ENCODE data around the gene RBM3. TPM values are rescaled to one million over a fixed set of nuclear protein-coding genes. Genes with fewer than 3 reads are reported as not detected.

RBM3 gene
- total and polyA plus RNA-seq, 2 of the 8 experiments (the other 6 are each of a cell fraction or from before 2014, with no cell fraction given) = 99.6 to 164 TPM

DNA sequence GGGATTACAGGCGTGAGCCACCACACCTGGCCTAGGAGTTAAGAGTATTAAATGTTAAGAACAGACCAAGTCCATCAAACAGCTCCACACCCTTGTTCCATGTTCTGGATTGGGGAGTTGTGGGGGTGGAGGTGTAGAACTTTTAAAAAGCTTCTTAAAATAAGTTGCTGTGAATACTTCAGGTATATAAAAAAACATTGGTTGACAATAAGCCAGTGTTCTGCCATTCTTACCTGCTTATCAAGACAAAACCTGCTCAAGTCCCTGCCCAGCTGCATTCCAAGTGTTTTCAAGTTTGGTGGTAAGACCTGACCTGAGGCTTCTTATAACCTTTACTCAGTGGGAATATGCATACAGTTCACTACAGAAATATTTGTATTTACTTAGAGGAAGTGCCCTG lies 6.4 kb downstream of the RBM3 start:
- H2BK5ac ChIP-seq (ENCODE audit: low read depth, low read length) = no peak overlapping the region
- CTCF ChIA-PET (ENCODE audit: partially characterized antibody) = no interaction called here
- no peak overlapping the region for H3K23ac ChIP-seq (ENCODE audit: insufficient read length)
- 100% methylated on average over 1 of the region's 1 CpG; no CpG with 5 or more reads in 1 of the 2 experiments for WGBS, 2 experiments (ENCODE audit: extremely low coverage in 1 of 2, insufficient coverage in 1 of 2, insufficient read length in 1 of 2, insufficient replicate concordance in 2 of 2, low coverage in 1 of 2, low lambda C conversion rate in 2 of 2, missing lambda C conversion rate in 1 of 2)
- no peaks in the 10 kb centered on the region for H3K27me3 ChIP-seq (replicated peaks in 1 of 4; ENCODE audit: control insufficient read depth in 3 of 4, extremely low read depth in 1 of 4, insufficient read depth in 3 of 4, low read length in 3 of 4)
- no peak overlapping the region for H2AK5ac ChIP-seq (ENCODE audit: low read depth, low read length)
- no peaks in the 10 kb centered on the region for H3K23me2 ChIP-seq (ENCODE audit: low read depth, low read length)
- no peak overlapping the region for H3K4me3 ChIP-seq (ENCODE audit: extremely low read depth in 1 of 4, insufficient read depth in 2 of 4, low read depth in 3 of 4, low read length in 4 of 4)
- H3K56ac ChIP-seq (replicated peaks; ENCODE audit: insufficient read length, low read depth, low read length) = no peak overlapping the region
- no peak overlapping the region for H3K4me2 ChIP-seq (ENCODE audit: insufficient read depth in 1 of 2, low read depth in 2 of 2, low read length in 2 of 2)
- no peak overlapping the region for H3K27ac ChIP-seq (ENCODE audit: low read depth, low read length)
- no peaks in the 10 kb centered on the region; a peak in 4 of 7 replicates for H3K4me1 ChIP-seq (replicated peaks in 1 of 4; ENCODE audit: control insufficient read depth in 3 of 4, insufficient read depth in 4 of 4, low read length in 3 of 4)
- no peak overlapping the region for H4K5ac ChIP-seq (ENCODE audit: insufficient read length, low read depth, low read length)
- no peak overlapping the region for H4K8ac ChIP-seq (ENCODE audit: extremely low read depth, insufficient read depth, low read length)
- no peaks in the 10 kb centered on the region for H4K20me1 ChIP-seq (replicated peaks in 1 of 2; ENCODE audit: control insufficient read depth in 1 of 2, insufficient read depth in 2 of 2, low read length in 2 of 2)
- H3K14ac ChIP-seq (ENCODE audit: insufficient read length) = no peak overlapping the region
- no peak for DNase-seq (ENCODE audit: low read depth in 1 of 2, low spot score in 2 of 2)
- H2BK12ac ChIP-seq (ENCODE audit: low read depth, low read length) = no peak overlapping the region
- POLR2A ChIA-PET (ENCODE audit: partially characterized antibody) = interaction anchor here (0.8 to 2.1 kb wide), 5 partner anchors 9 to 245 kb away, joined by 3 to 9 read pairs (median 3); partner anchors contain the start of gene ERAS
- H3K36me3 ChIP-seq (ENCODE audit: control insufficient read depth in 2 of 4, insufficient read depth in 4 of 4, low read length in 3 of 4) = peaks cover 12 to 32% (median 21%) of the 10 kb centered on the region in 4 experiments
- no peak overlapping the region for H3K18ac ChIP-seq (ENCODE audit: extremely low read depth, low read length)
- no peak overlapping the region for H3K9ac ChIP-seq (replicated peaks in 1 of 4; ENCODE audit: extremely low read depth in 1 of 4, low read depth in 3 of 4, low read length in 3 of 4)
- H3K79me1 ChIP-seq (ENCODE audit: low read depth, low read length) = peaks cover 6% of the 10 kb centered on the region
- H4K91ac ChIP-seq (replicated peaks; ENCODE audit: insufficient read length, low read length) = no peak overlapping the region
- peaks cover 0 to 8% of the 10 kb centered on the region in 2 experiments; a peak in 1 of 4 replicates for H3K79me2 ChIP-seq (ENCODE audit: control insufficient read depth in 1 of 2, insufficient read depth in 2 of 2, low read length in 2 of 2)
- no peak overlapping the region for H3K4ac ChIP-seq (replicated peaks; ENCODE audit: insufficient read length, low read depth, low read length)
- no peak overlapping the region for H2BK15ac ChIP-seq (ENCODE audit: low read length)
- H2BK20ac ChIP-seq (ENCODE audit: low read length) = no peak overlapping the region
- TF ChIP-seq RXRA (IDR thresholded peaks at IDR 0.05; ENCODE audit: insufficient read depth, low read depth, low read length) = no peak
- no peak for TF ChIP-seq RFX5 (IDR thresholded peaks at IDR 0.05; ENCODE audit: borderline replicate concordance, low read depth, low read length)
- no peak for TF ChIP-seq KDM1A (IDR thresholded peaks at IDR 0.05; ENCODE audit: borderline replicate concordance, low read length)
- TF ChIP-seq SRF (IDR thresholded peaks at IDR 0.05; ENCODE audit: low read depth, low read length) = no peak
- H3K9me3 ChIP-seq (ENCODE audit: insufficient read depth in 2 of 2, low read depth in 1 of 2, low read length in 1 of 2) = no peaks in the 10 kb centered on the region
- no peak overlapping the region for H2BK120ac ChIP-seq (replicated peaks; ENCODE audit: low read depth, low read length)
- FAIRE-seq = no peak
- no peak overlapping the region for H2AFZ ChIP-seq (ENCODE audit: low read length)
